Middle frontal gyrus (tissue), 1 donor: Measurements from ENCODE around the gene PIGU.
"Not testable (repeated sequence)": the region's sequence is repeated elsewhere in the genome, so short reads cannot be mapped to it uniquely, and the experiment has no call there.

Experiments
- DNase-seq: peaks from one replicate; pipeline ENCODE4 v3.0.0-alpha.2; 2015; ENCODE audit warnings: low spot score; ENCODE audit errors: extremely low spot score

Gene PIGU

DNA sequence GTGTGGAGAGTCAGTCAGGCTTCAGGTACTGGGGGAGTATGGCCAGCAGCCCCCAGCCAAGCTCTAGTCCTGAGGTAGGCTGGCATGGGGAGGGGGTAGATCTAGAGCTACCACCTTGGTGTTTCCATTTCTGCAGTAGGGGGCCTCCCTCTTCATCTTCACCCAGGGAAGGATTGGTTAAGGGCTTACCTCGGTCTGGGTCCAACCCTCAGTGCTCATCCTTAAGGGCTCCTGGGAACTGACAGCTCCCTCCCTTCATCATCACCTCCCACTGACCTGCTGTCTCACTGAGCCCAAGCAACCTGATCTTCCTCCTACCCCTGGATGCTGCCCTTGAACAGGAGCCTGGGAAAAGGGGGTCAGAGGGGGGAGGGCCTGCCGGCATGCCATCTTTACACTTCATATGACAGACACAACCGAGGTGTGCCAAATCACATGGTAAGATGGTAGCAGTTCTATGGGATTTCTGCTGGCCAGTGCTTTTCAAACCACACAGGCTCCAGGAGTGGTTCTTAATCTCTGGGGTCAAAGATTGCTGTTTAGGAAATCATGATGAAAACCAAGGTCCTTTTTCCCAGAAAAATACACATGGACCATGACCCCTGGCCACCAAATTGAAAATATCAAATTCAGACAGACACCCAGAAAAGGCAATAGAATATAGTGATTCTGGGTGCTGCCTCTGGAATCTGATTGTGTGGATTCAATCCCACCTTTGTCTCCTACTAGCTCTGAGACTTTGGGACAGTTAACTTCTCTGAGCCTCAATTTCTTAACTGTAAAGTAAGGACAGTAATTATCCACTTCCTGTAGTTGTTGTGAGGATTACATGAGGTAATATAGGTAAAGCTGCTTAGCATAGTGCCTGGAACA is 30.3 kb upstream of the PIGU start:
- no peak for DNase-seq

- no peak for DNase-seq
Observed at GRCh38 chr20:34706302-34706875, 29.5 kb upstream of the PIGU start.

GRCh38 chr20:34705397-34706301 is 28.8 kb upstream of the PIGU start:
- no peak for DNase-seq

- no peak for DNase-seq
Observed at GRCh38 chr20:34705008-34705396, 28.1 kb upstream of the PIGU start.

DNA sequence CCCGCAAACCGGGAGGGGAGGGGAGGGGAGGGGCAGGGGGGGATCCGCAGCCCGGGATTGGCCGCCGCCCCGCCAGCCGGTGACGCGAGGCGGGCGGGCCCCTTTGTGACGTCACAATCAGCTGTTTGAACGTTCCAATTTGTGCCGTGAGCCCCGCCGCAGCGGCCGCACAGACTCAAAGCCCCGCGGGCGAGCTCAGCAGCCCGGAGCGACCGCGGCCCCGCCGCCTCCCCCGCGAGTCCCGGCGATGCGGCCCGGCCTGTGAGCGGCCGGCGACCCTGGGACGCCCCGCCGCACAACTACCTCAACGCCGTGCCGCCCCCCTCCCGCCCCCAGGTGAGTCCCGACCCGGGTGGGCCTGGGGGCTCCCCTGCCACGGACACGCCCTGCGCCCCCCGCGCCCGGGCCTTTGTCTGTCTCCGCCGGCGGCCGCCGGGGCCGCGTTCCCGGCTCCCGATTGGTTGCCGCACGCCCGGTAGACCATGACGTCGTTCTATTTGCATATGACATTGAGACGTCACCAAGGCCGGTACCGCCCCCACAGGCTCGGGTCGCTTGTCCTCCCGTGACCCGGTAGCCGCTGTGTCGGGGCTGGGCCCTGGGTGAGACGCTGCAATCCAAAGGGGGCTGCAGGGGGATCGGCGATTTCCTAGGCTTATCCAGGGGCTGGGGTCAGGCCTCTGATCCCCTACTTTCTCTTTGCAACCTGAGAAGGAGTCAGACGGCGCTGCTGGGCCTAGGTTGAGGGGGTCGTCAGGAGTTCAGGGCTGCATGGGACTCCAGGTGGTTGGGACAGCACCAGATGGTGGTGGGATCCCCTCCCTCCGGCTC is 27.5 kb upstream of the PIGU start, which contains the start of gene TP53INP2:
Gene TP53INP2 (plus strand): TSS at position 168 of the 831 bp plus-strand sequence. CDS start 4,396 bp downstream, outside the sequence.
- DNase-seq: peak; percentile 82

GRCh38 chr20:34703424-34704176 is 26.7 kb upstream of the PIGU start:
- DNase-seq: no peak

- no peak for DNase-seq
Observed at GRCh38 chr20:34703061-34703423, 26.1 kb upstream of the PIGU start.

DNA sequence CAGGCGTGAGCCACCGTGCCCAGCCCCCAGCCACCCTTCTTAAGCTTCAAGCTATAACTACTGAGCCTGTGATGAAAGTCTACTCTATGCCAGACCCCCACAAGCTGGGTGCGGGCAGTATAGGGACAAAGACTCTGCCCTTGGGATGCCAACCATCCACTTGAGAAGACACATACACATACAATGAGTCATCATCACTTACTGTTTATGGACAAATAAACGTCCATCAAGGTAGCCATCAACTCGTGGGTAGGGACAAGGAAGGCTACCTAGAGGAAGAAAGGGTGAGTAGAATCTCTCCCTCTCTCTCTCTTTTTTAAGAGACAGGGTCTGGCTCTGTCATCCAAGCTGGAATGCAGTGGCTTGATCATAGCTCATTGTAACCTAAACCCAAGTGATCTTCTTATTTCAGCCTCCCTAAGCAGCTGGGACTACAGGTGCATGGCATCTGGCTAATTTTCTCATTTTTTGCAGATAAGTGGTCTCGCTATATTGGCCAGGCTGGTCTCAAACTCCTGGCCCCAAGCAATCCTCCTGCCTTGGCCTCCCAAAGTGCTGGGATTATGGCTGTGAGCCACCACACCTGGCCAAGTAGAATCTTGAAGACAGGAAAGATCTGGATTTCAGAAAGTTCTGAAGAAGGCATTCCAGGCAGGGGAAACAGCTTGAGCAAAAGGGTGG is 24.7 kb upstream of the PIGU start:
- DNase-seq: no peak

DNA sequence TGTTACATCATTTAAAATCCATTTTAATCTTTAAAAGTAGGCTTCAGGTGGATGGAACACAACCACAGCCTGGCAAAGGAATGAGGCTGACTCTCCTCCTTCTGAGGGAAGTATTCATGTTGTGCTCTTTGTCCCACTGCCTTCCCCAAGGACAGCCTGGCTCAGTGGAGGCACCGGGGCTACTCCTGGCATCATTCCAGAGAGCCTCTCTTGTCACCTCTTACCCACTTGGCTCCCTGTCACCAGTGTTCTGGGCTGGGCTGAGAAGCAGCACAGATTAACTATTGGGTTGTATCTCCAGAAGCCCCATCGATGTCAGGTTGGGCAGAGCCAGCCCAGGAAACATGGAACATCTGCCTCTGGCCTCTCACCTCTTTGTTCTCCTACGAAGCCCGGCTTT is 16.5 kb upstream of the PIGU start:
- DNase-seq: no peak

DNA sequence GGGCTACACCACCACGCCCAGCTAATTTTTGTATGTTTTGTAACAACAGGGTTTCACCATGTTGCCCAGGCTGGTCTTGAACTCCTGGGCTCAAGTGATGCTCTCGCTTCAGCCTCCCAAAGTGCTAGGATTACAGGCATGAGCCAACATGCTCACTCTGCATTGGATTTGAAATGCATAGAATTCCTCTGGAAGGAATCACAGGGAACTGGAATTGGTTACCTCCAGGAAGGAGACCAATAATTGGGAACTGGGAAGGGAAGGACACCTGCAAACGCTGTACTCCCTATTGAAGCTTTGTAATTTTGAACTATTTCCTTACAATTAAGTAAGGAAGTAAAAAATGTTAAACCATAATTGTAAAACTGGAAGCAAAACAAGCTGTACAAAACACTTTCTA is 14.9 kb upstream of the PIGU start:
- no peak for DNase-seq

DNA sequence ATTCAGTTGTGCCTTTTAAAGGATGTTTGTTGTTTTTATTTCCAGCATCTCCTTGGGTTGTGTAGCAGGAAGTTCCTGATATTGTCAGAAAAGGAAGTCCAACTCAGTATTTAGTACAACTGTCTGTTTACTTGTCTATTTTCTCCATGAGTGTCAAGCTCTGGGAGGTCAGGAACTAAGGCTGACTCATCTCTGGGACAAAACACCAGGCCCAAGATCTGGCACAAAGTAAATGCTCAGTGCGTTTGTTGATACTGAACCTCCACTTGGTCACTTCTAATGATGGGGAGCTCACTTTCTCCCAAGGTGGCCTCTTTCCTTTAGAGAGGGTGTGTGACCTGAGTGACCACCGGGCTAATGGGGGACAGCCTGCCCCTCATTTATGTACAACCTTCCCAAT is 12.6 kb upstream of the PIGU start:
- no peak for DNase-seq

GRCh38 chr20:34683667-34684066 is 6.8 kb upstream of the PIGU start:
- DNase-seq: no peak

DNA sequence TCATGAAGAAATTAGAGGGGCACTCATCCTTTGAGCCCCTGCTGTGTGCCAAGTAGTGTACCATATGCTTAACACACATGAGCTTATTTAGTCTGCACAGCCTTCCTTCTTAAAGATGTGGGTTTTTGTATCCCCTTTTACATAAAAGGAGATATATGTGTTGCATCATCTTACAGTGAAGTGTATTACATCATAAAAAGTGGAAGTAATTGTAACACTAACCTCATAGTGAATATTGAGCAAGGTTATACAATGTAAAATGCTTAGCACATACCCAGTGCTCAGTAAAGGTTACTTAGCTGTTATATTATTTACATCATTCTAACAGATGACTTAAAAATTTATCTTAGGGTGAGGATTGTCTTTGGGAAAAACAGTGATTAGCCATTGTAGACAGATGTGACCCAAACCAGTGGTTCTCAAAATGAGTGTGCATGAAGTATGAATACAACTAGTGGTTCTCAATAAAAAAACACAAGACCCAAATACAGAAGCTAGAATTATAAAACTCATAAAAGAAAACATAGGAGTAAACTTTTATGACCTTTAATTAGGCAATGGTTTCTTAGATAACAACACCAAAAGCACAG is 3.8 kb upstream of the PIGU start:
- DNase-seq: no peak

DNA sequence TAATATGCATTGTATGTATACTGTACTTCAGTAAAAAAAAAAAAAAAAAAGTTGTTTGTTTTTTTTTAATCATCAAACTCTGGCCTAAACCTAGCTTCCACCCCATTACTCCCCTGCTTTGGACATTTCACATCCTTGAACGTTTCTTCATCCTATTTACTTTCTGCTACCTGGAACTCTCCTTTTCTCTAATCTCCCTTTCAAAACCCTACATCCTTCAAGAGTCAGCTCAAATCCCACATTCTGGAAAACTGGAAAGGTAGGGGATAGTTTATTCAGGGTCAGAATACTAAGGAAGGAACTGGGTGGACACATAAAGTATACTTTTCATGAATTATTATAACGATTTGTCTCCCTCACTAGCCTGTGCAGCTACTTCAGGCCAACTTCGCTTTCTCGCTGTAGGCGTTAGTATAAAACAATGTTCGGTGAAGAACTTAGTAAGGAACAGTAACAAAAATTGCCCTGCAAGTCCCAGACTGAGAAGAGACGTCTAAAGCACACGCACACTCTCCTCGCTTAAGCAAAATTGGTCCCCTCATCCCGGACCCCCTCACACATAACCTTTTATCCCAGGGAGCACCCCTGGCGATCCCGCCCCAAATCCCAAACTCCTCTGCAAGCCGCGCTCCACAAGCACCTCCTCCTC is 775 bp downstream of the PIGU start:
- no peak for DNase-seq

DNA sequence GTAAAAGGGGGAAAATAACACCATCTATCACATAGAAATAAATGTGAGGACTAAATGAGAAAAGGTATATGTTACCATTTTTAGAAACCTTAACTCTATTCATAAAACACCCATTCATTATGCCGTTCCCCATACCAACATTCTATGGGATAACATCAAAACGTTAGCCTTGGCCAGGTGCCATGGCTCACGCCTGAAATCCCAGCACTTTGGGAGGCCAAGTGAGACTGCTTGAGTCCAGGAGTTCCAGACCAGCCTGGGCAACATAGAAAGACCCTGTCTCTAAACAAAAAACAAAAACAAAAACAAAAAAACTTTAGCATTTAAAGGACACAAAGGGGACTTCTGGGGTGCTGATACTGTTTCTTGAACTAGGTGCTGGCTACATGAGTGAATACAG is 1.3 kb downstream of the PIGU start:
- no peak for DNase-seq

DNA sequence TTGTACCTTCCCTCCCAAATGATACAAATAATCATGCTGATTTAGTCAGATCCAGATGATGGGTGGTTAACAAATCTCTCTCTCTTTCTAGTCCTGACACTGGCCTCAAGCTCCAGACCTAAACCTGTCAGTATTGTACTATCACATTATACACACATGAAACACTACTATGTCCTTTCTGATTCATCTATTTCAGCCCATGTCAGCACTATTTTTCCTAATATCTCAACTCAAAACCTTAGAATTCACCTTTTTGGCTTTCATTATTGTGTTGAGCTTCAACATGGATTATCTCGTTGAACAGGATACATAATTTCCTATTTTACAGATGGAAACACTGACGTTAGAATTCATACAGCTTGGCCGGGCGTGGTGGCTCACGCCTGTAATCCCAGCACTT is 3.5 kb downstream of the PIGU start:
- no peak for DNase-seq

GRCh38 chr20:34669094-34669493 is 7.8 kb downstream of the PIGU start:
- DNase-seq: no peak

DNA sequence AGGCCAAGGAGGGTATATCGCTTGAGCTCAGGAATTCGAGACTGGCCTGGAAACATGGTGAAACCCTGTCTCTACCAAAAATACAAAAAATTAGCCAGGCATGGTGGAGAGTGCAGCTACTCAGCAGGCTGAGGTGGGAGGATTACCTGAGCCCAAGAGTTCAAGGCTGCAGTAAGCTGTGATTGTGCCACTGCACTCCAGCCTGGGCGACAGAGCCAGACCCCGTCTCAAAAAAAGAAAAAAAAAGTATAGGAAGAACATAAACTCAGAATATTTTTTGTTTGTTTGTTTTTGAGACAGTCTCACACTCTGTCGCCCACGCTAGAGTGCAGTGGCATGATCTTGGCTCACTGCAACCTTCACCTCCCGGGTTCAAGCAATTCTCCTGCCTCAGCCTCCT is 12.1 kb downstream of the PIGU start:
- not testable (repeated sequence) for DNase-seq
